ENCODE data around the gene RPS6KA6. TPM values are rescaled to one million over a fixed set of nuclear protein-coding genes. Genes with fewer than 3 reads are reported as not detected.
"Not testable (repeated sequence)": the region's sequence is repeated elsewhere in the genome, so short reads cannot be mapped to it uniquely, and the experiment has no call there.

RPS6KA6 gene
- total RNA-seq, 1 experiment from 2014 or later = 4.0 TPM

DNA sequence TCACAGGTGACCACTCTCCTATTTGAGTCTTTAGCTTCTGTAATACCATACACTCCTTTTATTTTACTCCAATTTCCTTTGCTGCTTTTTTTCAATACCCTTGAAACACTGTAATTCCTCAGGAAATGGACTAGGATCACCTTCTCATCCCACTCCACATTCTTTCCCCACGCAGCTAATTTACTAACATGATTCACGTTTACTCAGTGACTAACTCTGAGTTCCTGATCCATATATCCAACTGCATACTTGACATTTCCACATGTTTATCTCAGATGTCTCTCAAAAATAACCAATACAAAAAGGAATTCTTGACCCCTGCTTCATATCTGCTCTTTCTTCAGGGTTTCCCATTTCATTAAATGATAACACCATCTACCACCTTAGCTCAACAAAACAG is 19.9 kb downstream of the RPS6KA6 start:
- DNase-seq (ENCODE audit: extremely low read depth, low read depth) = peak; percentile 4

DNA sequence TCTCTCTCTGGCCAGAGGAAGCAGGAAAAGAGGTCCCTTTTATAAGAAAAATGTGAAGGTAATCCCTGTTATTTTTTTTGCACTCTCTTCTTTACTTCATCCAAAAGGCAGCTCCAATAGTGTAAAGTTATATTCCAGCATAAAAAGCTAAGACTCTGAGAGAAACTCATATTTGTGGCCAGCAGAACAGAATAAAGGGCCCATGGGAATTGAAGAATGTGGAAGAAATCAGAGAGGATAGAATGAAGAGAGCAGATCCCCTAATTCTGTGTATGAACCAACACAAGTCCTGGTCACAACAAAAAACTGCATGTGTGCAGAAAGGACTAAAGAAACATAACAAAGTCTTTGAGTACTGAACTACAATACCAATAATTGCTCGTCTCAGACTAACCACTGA is 22.3 kb downstream of the RPS6KA6 start:
- DNase-seq (ENCODE audit: extremely low read depth, low read depth) = no peak

DNA sequence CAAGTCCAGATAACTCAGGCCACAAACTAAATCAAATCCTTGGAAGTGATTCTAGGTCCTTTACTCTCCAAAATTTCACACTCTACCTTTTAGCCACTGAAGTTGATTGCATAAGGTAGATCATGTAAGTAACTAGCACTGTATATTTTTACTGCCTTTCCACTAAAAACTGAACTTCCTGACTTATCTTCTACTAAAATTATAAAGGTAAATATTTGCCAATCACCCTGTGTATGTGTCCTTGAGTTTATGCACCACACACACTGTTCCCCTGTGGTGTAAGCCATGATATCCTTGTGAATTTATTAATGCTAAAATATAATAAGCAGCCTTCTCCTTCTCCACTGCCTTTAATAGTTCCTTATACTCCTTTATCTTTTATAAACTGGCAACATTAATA is 25.6 kb downstream of the RPS6KA6 start:
- DNase-seq (ENCODE audit: extremely low read depth, low read depth) = no peak

DNA sequence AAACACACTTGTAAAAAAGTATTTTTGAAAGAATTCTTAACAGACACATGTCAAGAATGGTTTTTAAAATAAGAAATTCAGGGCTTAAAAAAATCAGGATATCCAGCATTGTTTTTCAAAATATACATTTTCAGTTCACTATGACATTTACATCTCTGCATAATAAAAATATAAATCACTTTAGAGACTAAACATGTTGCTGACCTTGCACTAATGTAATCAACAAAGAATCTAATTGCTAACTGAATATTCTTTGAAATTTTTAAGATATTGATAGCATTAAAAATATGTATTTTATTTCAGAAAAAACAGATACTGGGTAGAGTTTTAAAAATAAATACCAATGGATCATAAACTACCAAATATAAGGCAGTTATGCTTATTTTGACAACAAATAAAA is 26.4 kb downstream of the RPS6KA6 start:
- DNase-seq (ENCODE audit: extremely low read depth, low read depth) = no peak

DNA sequence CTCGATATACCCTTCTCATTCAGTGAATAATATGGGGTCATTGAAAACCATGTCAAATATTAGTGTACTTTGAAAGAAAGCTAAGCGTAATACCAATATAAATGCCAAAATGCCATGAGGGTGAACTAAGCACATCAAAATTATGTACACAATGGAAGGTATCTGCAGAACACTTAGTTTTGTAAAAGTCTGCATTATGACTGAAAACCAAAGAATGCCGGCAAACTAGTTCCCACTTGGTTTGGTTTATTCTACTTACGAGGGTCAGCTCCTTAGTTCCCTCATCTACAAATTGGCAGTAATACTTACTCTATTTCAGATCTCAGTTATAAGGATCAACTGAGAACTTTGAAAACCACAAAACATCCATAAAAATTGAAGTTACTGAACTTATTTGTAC is 27.3 kb downstream of the RPS6KA6 start:
- no peak for DNase-seq (ENCODE audit: extremely low read depth, low read depth)

GRCh38 chrX:84156821-84157220 is 31.2 kb downstream of the RPS6KA6 start:
- no peak for DNase-seq (ENCODE audit: extremely low read depth, low read depth)

DNA sequence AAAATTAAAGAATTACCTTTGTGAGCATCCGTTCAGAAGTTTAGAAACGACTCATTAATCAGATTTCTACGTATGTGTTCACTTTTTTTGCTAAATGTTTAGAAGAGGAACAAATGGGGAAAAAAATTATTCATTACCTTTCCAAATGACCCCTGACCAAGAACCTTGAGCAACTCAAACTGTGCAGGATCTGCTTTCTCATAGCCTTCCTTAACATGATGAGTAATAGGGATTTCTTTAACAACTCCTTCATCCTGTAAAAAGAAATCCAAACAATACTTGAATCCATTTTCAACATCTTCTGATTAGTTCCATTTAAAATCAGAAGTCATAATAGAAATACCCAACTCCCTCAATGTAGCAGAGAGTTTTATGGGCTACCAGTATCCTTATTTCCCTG is 32.1 kb downstream of the RPS6KA6 start:
- DNase-seq (ENCODE audit: extremely low read depth, low read depth) = no peak

GRCh38 chrX:84153538-84153937 is 34.5 kb downstream of the RPS6KA6 start:
- no peak for DNase-seq (ENCODE audit: extremely low read depth, low read depth)

- no peak for DNase-seq (ENCODE audit: extremely low read depth, low read depth)
These were observed 43.0 kb downstream of the RPS6KA6 start for GRCh38 chrX:84144991-84145390.

DNA sequence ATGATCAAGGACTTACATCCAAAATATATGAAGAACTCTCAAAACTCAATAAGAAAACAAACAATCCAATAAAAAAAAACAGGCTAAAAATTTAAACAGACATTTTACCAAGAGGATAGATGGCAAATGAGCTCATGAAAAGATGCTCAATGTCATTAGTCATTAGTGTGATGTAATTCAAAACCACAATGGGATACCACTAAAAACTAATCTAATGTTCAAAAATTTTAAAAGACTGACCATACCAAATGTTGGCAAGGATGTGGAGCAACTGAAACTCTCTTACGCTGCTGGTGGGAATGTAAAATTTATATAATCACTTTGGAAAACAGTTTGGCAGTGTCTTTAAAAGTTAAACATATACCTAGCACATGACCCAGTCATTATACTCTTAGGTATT is 43.7 kb downstream of the RPS6KA6 start:
- DNase-seq (ENCODE audit: extremely low read depth, low read depth) = no peak

GRCh38 chrX:84133023-84133422 is 55.0 kb downstream of the RPS6KA6 start:
- no peak for DNase-seq (ENCODE audit: extremely low read depth, low read depth)

DNA sequence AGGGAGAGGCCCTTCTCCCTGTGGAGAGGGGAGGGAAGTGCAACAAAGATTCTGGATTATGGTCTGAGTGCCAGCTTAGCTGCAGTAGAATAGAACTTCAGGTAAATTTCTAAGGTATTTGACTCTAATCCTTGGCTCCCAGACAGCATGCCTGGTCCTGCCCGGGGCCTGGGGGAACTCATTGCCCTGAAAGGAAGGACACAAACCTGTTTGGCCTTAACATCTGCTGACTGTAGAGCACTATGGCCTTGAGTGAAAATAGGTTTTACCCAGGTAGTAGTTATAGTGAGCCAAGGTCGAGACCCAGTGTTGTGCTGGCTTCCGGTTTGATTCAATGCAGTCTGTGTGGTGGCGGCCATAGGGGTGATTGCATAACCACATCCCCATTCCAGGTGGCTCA is 64.4 kb downstream of the RPS6KA6 start:
- no peak for DNase-seq (ENCODE audit: extremely low read depth, low read depth)

- no peak for DNase-seq (ENCODE audit: extremely low read depth, low read depth)
These were observed 69.2 kb downstream of the RPS6KA6 start for GRCh38 chrX:84118769-84119168.

DNA sequence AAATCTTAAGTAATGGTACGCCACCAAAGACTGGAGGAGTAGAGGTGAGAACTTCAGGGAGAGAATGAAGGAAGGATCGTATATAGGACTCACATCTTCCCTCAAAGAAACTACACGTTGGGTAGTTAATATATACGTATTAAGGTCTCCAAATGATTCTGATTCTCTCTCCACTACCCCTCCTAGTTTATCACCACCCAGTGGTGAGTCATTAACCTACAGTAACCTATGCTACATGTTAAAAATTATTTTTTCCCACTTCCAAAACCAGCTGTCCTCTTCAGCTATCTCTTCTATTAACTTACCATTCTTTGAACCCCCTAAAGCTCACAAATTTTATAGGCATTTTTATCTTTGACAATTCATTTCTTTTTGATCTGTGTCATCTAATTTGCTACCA is 69.7 kb downstream of the RPS6KA6 start:
- no peak for DNase-seq (ENCODE audit: extremely low read depth, low read depth)

DNA sequence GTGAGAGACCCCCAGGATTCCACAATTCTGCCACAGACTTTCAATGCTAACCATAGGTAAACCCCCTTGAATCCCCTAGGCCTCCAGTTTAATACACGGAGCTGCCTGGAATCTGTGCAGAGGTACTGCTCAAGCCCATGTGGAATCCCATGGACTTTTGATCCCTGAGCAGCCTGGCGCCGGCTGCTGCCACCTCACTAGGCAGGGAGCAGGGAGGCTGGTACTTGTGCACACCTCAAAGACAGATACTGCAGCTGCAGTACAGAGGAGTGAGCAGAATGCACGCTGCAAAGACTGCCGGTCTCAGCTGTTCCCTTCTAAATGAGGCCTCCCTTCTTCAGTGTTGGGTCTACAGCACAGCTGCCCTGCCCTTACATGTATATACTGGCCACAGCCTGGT is 79.4 kb downstream of the RPS6KA6 start:
- DNase-seq (ENCODE audit: extremely low read depth, low read depth) = no peak

DNA sequence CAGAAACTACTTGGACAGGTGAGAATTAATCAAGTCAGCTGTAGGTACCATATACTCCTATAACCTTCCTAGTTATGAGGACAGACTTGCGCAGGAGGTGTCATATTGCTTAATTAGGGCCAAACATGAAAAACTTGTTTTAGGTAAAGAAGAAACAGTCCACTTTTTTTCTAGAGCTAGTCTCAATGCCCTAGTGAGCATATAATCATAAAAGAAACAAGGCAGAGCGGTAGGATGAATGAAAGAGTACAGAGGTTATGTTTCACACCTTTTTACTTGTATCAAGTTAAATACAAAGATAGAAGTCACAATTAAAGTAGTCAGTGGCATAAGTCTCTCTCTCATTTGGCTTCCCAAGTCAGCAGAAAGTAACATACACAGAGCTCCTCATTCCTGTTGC is 88.9 kb downstream of the RPS6KA6 start:
- DNase-seq (ENCODE audit: extremely low read depth, low read depth) = no peak

GRCh38 chrX:84079479-84080197 is 108.4 kb downstream of the RPS6KA6 start:
- not testable (repeated sequence) for DNase-seq (ENCODE audit: extremely low read depth, low read depth)

DNA sequence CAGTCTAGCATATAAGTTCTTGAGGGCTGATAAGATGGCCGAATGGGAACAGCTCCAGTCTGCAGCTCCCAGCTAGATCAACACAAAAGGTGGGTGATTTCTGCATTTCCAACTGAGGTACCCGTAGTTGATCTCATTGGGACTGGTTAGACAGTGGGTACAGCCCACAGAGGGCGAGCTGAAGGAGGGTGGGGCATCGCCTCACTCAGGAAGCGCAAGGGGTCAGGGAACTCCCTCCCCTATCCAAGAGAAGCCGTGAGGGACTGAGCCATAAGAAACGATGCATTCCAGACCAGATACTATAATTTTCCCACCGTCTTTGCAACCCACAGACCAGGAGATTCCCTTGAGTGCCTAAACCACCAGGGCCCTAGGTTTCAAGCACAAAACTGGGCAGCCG is 109.0 kb downstream of the RPS6KA6 start:
- no peak for DNase-seq (ENCODE audit: extremely low read depth, low read depth)

GRCh38 chrX:84064814-84065213 is 123.2 kb downstream of the RPS6KA6 start:
- no peak for DNase-seq (ENCODE audit: extremely low read depth, low read depth)

GRCh38 chrX:84064164-84064563 is 123.8 kb downstream of the RPS6KA6 start:
- DNase-seq (ENCODE audit: extremely low read depth, low read depth) = no peak

GRCh38 chrX:84047339-84047738 is 140.7 kb downstream of the RPS6KA6 start:
- no peak for DNase-seq (ENCODE audit: extremely low read depth, low read depth)

- DNase-seq (ENCODE audit: extremely low read depth, low read depth) = peak; percentile 20
These were observed 141.5 kb downstream of the RPS6KA6 start for GRCh38 chrX:84046403-84046984.

DNA sequence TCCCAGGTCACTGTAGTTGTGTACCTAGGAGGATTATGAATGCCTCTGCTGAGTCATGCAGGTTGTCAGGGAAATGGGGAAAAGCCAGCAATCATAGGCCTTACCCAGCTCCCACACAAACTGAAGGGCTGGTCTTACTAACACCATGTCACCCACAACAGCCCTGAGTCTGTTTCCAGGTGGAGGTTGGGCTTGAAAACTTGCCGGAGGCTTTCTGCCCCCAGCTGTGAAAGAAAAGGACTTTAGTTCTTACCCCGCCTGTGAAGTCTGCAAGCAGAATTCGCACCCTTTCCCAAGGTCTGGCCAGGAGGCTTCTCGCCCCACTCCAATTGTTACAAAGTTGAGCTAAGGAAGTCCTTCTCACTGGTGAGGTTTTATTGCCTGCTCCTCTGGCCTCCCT is 143.9 kb downstream of the RPS6KA6 start:
- DNase-seq (ENCODE audit: extremely low read depth, low read depth) = no peak
